Endothelial cell (in vitro differentiated cells): ENCODE data around the gene APEH. TPM values are rescaled to one million over a fixed set of nuclear protein-coding genes. Genes with fewer than 3 reads are reported as not detected.

Experiments used
- DNase-seq: peaks from one replicate; pipeline ENCODE4 v3.0.0; 2021; ENCODE audit warnings: low spot score
- H3K27ac Mint-ChIP-seq: one replicate; pipeline ENCODE4 v1.8.0; 2021; ENCODE audit warnings: mixed read lengths, inconsistent platforms; ENCODE audit not compliant: unreplicated experiment
- H3K27me3 Mint-ChIP-seq: one replicate; pipeline ENCODE4 v1.8.0; 2021; ENCODE audit warnings: mild to moderate bottlenecking, moderate library complexity, mixed read lengths, inconsistent platforms; ENCODE audit not compliant: unreplicated experiment
- H3K36me3 Mint-ChIP-seq: one replicate; pipeline ENCODE4 v1.8.0; 2021; ENCODE audit warnings: mild to moderate bottlenecking, low read depth, mixed read lengths, inconsistent platforms; ENCODE audit not compliant: unreplicated experiment
- H3K4me1 Mint-ChIP-seq: one replicate; pipeline ENCODE4 v1.8.0; 2021; ENCODE audit warnings: mild to moderate bottlenecking, mixed read lengths, inconsistent platforms; ENCODE audit not compliant: unreplicated experiment
- H3K4me3 Mint-ChIP-seq: one replicate; pipeline ENCODE4 v1.8.0; 2021; ENCODE audit warnings: mild to moderate bottlenecking, mixed read lengths, inconsistent platforms; ENCODE audit not compliant: unreplicated experiment
- H3K9me3 Mint-ChIP-seq: one replicate; pipeline ENCODE4 v1.8.0; 2021; ENCODE audit warnings: mixed read lengths, inconsistent platforms; ENCODE audit not compliant: unreplicated experiment
- total RNA-seq: library from RNA; stranded (reverse); fragmentation: NEBNext Ultra II Directional; extraction: Animal tissue kit (Norgen Biotek cat#: 25700); gene quantifications from one replicate; pipeline ENCODE4 v1.2.1, GENCODE V29; 2021; ENCODE audit not compliant: unreplicated experiment
- TF ChIP-seq, protein P1 (sequence below): fragments of 200-600 bp; sonication (generic); IDR thresholded peaks from one replicate; pipeline ENCODE4 v1.5.0; 2021; ENCODE audit warnings: antibody characterized with exemption; ENCODE audit not compliant: unreplicated experiment

Gene APEH
- total RNA-seq, 1 donor from 2014 or later: 71.1 TPM

GRCh38 chr3:49670940-49671290, 3.2 kb upstream of the APEH start:
- DNase-seq: no peak

DNA sequence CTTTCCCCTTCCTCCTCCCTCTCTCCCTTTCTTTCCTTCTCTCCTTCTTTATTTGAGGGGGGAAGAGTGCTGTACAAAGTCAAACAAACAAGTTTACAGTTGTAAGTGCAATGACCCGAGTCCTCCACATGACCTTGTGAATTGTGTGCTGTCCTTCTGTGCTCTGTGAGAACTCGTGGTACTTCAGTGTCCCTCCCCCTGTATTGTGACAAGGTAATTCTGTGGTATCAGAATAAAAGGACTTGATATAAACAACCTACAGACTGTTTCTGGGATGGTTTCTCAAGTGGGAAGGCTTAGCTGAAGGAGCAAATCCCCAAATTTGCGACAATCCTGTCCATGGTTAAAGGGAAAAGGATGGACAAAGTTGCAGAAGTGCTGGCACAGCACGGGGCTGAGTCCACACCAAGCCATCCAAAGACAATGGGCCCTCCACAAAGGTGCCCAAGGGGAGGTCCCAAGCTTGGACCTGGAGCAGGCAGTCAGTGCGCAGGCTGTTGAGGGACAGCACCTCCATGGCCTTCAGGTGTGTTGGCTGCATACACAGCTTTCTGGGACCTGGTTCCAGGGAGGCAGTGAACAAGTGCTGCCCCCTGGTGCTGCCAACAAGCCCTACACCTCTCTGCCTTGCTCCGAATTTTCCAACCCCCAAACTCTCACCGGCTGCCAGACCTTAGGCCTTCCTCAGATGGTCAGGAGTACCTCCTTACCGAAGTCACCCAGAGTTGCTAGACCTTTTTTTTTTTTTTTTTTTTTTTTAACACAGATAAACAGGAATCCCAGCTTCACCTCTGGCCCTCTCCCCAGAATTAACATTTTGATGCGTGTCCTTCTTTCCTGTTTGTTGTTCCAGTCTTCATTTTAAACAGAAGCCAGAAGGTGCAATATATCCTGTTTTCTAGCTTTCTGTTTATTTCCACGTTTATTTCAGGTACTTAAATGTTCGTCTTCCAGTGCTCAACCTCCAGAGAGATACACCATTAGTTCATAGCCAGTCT, 2.6 kb upstream of the APEH start:
- Mint-ChIP-seq H3K27me3 (peaks cover 12% of the 10 kb centered on the region), H3K4me3 (peak overlapping the region; percentile 44), H3K9me3 (no peaks in the 10 kb centered on the region), H3K4me1 (peaks cover 16% of the 10 kb centered on the region), H3K27ac (peak overlapping the region; percentile 25), H3K36me3 (peaks cover 7% of the 10 kb centered on the region)
- peak; percentile 78 for DNase-seq
- TF ChIP-seq, protein P1, sequence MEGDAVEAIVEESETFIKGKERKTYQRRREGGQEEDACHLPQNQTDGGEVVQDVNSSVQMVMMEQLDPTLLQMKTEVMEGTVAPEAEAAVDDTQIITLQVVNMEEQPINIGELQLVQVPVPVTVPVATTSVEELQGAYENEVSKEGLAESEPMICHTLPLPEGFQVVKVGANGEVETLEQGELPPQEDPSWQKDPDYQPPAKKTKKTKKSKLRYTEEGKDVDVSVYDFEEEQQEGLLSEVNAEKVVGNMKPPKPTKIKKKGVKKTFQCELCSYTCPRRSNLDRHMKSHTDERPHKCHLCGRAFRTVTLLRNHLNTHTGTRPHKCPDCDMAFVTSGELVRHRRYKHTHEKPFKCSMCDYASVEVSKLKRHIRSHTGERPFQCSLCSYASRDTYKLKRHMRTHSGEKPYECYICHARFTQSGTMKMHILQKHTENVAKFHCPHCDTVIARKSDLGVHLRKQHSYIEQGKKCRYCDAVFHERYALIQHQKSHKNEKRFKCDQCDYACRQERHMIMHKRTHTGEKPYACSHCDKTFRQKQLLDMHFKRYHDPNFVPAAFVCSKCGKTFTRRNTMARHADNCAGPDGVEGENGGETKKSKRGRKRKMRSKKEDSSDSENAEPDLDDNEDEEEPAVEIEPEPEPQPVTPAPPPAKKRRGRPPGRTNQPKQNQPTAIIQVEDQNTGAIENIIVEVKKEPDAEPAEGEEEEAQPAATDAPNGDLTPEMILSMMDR: peak; percentile 87

More at GRCh38 chr3:49670940-49671290, 3.2 kb upstream of the APEH start:
- Mint-ChIP-seq H3K27ac (no peak overlapping the region), H3K36me3 (peaks cover 2% of the 10 kb centered on the region), H3K27me3 (peaks cover 11% of the 10 kb centered on the region), H3K9me3 (no peaks in the 10 kb centered on the region), H3K4me3 (peak overlapping the region; percentile 44), H3K4me1 (peaks cover 20% of the 10 kb centered on the region)
- TF ChIP-seq, protein P1: no peak

DNA sequence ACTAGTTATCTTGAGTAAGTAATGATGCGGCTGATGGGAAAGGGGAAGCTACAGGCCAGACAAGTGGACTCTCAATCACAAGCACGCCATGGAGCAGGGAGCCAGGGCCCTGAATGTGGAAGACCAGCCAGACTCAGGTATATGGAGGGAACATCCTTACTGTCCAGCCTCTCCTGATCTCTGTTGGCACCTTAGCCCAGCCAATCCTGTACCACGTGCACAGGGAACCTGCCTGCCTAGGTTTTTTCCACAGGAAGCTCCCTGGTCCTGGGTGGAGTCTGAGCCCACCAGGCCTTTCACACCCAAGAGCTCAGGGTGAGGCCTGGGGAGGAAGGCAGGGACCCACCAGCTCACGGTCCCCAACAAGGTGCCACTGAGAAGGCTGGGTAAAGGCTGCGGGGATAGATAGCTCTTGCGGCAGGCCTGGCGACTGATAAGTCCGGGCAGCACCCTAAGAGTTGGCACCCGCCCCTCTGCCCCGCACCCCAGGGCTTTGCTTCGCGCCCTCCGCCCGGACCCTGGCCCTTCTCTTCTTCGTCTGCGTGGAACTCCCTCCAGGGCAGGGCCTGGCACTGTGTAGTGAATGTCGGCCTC, 933 bp upstream of the APEH start:
- Mint-ChIP-seq H3K4me3 (peak overlapping the region; percentile 89), H3K27me3 (peaks cover 12% of the 10 kb centered on the region), H3K9me3 (no peaks in the 10 kb centered on the region), H3K36me3 (peaks cover 9% of the 10 kb centered on the region), H3K4me1 (peaks cover 16% of the 10 kb centered on the region), H3K27ac (peak overlapping the region; percentile 72)
- TF ChIP-seq, protein P1: no peak
- DNase-seq: peak; percentile 26

- Mint-ChIP-seq H3K27me3 (peaks cover 10% of the 10 kb centered on the region), H3K4me1 (peaks cover 16% of the 10 kb centered on the region), H3K27ac (no peak overlapping the region), H3K9me3 (no peaks in the 10 kb centered on the region), H3K36me3 (peaks cover 10% of the 10 kb centered on the region), H3K4me3 (peak overlapping the region; percentile 62)
- DNase-seq: no peak
- TF ChIP-seq, protein P1: no peak
Measured at GRCh38 chr3:49674497-49674983, 389 bp downstream of the APEH start.
